IMR-90 (cell line): ENCODE data around the gene PLXND1. TPM values are rescaled to one million over a fixed set of nuclear protein-coding genes. Genes with fewer than 3 reads are reported as not detected.

ENCODE experiments used
- ATAC-seq: fragments of 200-7000 bp; cut with Tn5 transposase; 2 replicates; pipeline ENCODE4 v1.9.1; 2020; ENCODE audit warnings: low read depth, mild to moderate bottlenecking, moderate library complexity
- BruUV-seq: library from RNA; stranded (reverse); fragments of 400-500 nt; replicated peaks from 2 replicates; lab custom pipeline; 2021; lab: Mats Ljungman, UMichigan
- CTCF ChIA-PET: fragments of 300-600 bp; formaldehyde crosslinking; extraction: SDS; loops from one replicate; lab custom pipeline; 2021; ENCODE audit warnings: antibody characterized with exemption; lab: Yijun Ruan, JAX
- POLR2A ChIA-PET: fragments of 300-600 bp; sonication (Branson Sonifier 250); formaldehyde crosslinking; loops from one replicate; lab custom pipeline; 2022; ENCODE audit warnings: antibody characterized with exemption; ENCODE audit not compliant: unreplicated experiment; lab: Charles Lee
- DNase-seq: peaks from one replicate; pipeline ENCODE4 v3.0.0; 2013
- H2AFZ ChIP-seq: replicated peaks from 2 replicates; pipeline ENCODE3; 2013; ENCODE audit warnings: low read length, mild to moderate bottlenecking; ENCODE audit not compliant: poor library complexity
- H2AK5ac ChIP-seq: 2 replicates; pipeline ENCODE4 v1.6.1; 2013; ENCODE audit warnings: low read depth, low read length, inconsistent platforms
- H2AK9ac ChIP-seq: replicated peaks from 2 replicates; pipeline ENCODE3; 2013; ENCODE audit warnings: mild to moderate bottlenecking, low read depth, low read length, moderate library complexity; ENCODE audit not compliant: poor library complexity
- H2BK120ac ChIP-seq: 2 replicates; pipeline ENCODE4 v1.6.1; 2013; ENCODE audit warnings: low read depth, low read length, inconsistent platforms
- H2BK15ac ChIP-seq: 3 replicates; pipeline ENCODE4 v1.6.1; 2013; ENCODE audit warnings: low read depth, low read length, inconsistent platforms
- H2BK20ac ChIP-seq: 2 replicates; pipeline ENCODE4 v1.6.1; 2013; ENCODE audit warnings: low read depth, mild to moderate bottlenecking, inconsistent platforms, low read length, moderate library complexity
- H2BK5ac ChIP-seq: 2 replicates; pipeline ENCODE4 v1.6.1; 2013; ENCODE audit warnings: mild to moderate bottlenecking, low read depth, low read length, inconsistent platforms; ENCODE audit not compliant: poor library complexity, severe bottlenecking
- H3K14ac ChIP-seq: replicated peaks from 2 replicates; pipeline ENCODE4 v1.6.1; 2013; ENCODE audit warnings: low read depth, low read length, inconsistent platforms
- H3K18ac ChIP-seq: 2 replicates; pipeline ENCODE4 v1.6.1; 2013; ENCODE audit warnings: low read depth, low read length, control low read depth
- H3K23ac ChIP-seq: 2 replicates; pipeline ENCODE4 v1.6.1; 2013; ENCODE audit warnings: low read depth, low read length, inconsistent platforms
- H3K27ac ChIP-seq: 2 replicates; pipeline ENCODE4 v1.5.1; 2013; ENCODE audit warnings: mild to moderate bottlenecking, control low read depth, low read length; ENCODE audit not compliant: insufficient read depth
- H3K27me3 ChIP-seq: 2 replicates; pipeline ENCODE4 v1.6.1; 2013; ENCODE audit warnings: low read length; ENCODE audit not compliant: control insufficient read depth, insufficient read depth
- H3K36me3 ChIP-seq: 2 replicates; pipeline ENCODE4 v1.6.1; 2013; ENCODE audit warnings: low read length, mixed read lengths; ENCODE audit not compliant: control insufficient read depth, insufficient read depth
- H3K4ac ChIP-seq: 2 replicates; pipeline ENCODE4 v1.6.1; 2013; ENCODE audit warnings: low read depth, low read length, inconsistent platforms
- H3K4me1 ChIP-seq: 2 replicates; pipeline ENCODE4 v1.6.1; 2013; ENCODE audit warnings: low read length, mixed read lengths; ENCODE audit not compliant: control insufficient read depth, insufficient read depth
- H3K4me2 ChIP-seq: 2 replicates; pipeline ENCODE4 v1.6.1; 2013; ENCODE audit warnings: low read depth, mild to moderate bottlenecking, control low read depth, low read length, moderate library complexity
- H3K4me3 ChIP-seq: 2 replicates; pipeline ENCODE4 v1.5.1; 2013; ENCODE audit warnings: low read depth, mild to moderate bottlenecking, control low read depth, low read length, moderate library complexity; ENCODE audit not compliant: insufficient read depth
- H3K56ac ChIP-seq: 2 replicates; pipeline ENCODE4 v1.6.1; 2013; ENCODE audit warnings: low read length, inconsistent platforms; ENCODE audit not compliant: insufficient read depth; ENCODE audit errors: extremely low read depth
- H3K79me1 ChIP-seq, 2 experiments: 2 replicates each; pipeline ENCODE4 v1.6.1; 2013; ENCODE audit warnings: low read length in 2 of 2, inconsistent platforms in 1 of 2, low read depth in 1 of 2
- H3K9ac ChIP-seq: 2 replicates; pipeline ENCODE4 v1.6.1; 2013; ENCODE audit warnings: low read depth, low read length, control low read depth
- H3K9me1 ChIP-seq: 2 replicates; pipeline ENCODE4 v1.6.1; 2013; ENCODE audit warnings: low read length, inconsistent platforms; ENCODE audit not compliant: insufficient read depth
- H3K9me3 ChIP-seq: 2 replicates; pipeline ENCODE4 v1.6.1; 2013; ENCODE audit warnings: low read length; ENCODE audit not compliant: control insufficient read depth, insufficient read depth
- H4K20me1 ChIP-seq: 2 replicates; pipeline ENCODE4 v1.6.1; 2013; ENCODE audit warnings: low read length, inconsistent platforms; ENCODE audit not compliant: insufficient read depth
- H4K5ac ChIP-seq: 2 replicates; pipeline ENCODE4 v1.6.1; 2013; ENCODE audit warnings: mild to moderate bottlenecking, low read depth, low read length, control low read depth
- H4K8ac ChIP-seq, 2 experiments: 2 replicates each; pipeline ENCODE4 v1.6.1; 2013; ENCODE audit warnings: low read depth in 2 of 2, low read length in 2 of 2, control low read depth in 1 of 2, inconsistent platforms in 1 of 2
- H4K91ac ChIP-seq: 2 replicates; pipeline ENCODE4 v1.6.1; 2013; ENCODE audit warnings: low read depth, low read length, inconsistent platforms; ENCODE audit not compliant: insufficient read depth
- BHLHE40 ChIP-seq: fragments of 150-350 bp; IDR thresholded peaks from 2 replicates; pipeline ENCODE4 v1.6.1; 2016; ENCODE audit warnings: mild to moderate bottlenecking, low read depth, low read length
- CEBPB ChIP-seq: IDR thresholded peaks from 2 replicates; pipeline ENCODE4 v1.6.1; 2012; ENCODE audit warnings: low read depth, low read length, improper control_type of control experiment
- CHD1 ChIP-seq: IDR thresholded peaks from 2 replicates; pipeline ENCODE4 v1.6.1; 2012; ENCODE audit warnings: low read depth, low read length, improper control_type of control experiment
- CTCF ChIP-seq: conservative IDR thresholded peaks from 2 replicates; pipeline ENCODE4 v1.5.1; 2012; ENCODE audit warnings: mild to moderate bottlenecking, low read depth, low read length, improper control_type of control experiment
- ELK1 ChIP-seq: fragments of 150-350 bp; IDR thresholded peaks from 2 replicates; pipeline ENCODE4 v1.6.1; 2016; ENCODE audit warnings: low read depth, mild to moderate bottlenecking, low read length, moderate library complexity, borderline replicate concordance
- FOS ChIP-seq: fragments of 150-350 bp; IDR thresholded peaks from 2 replicates; pipeline ENCODE4 v1.6.1; 2016; ENCODE audit warnings: low read depth, low read length
- MAFK ChIP-seq: IDR thresholded peaks from 2 replicates; pipeline ENCODE4 v1.6.1; 2012; ENCODE audit warnings: low read depth, low read length, improper control_type of control experiment
- MAZ ChIP-seq: IDR thresholded peaks from 2 replicates; pipeline ENCODE4 v1.6.1; 2012; ENCODE audit warnings: low read depth, mild to moderate bottlenecking, low read length, improper control_type of control experiment, moderate library complexity, borderline replicate concordance
- MXI1 ChIP-seq: IDR thresholded peaks from 2 replicates; pipeline ENCODE4 v1.6.1; 2012; ENCODE audit warnings: low read depth, mild to moderate bottlenecking, low read length, moderate library complexity, borderline replicate concordance
- NFE2L2 ChIP-seq: fragments of 150-350 bp; IDR thresholded peaks from 2 replicates; pipeline ENCODE4 v1.6.1; 2016; ENCODE audit warnings: low read depth, mild to moderate bottlenecking, low read length
- POLR2A ChIP-seq: IDR thresholded peaks from 2 replicates; pipeline ENCODE4 v1.6.1; 2012; ENCODE audit warnings: mild to moderate bottlenecking, low read depth, low read length
- RAD21 ChIP-seq: IDR thresholded peaks from 2 replicates; pipeline ENCODE4 v1.6.1; 2012; ENCODE audit warnings: low read length, improper control_type of control experiment
- RFX5 ChIP-seq: IDR thresholded peaks from 2 replicates; pipeline ENCODE4 v1.8.0; 2012; ENCODE audit warnings: low read depth, mild to moderate bottlenecking, low read length, moderate library complexity
- SMC3 ChIP-seq: fragments of 150-350 bp; IDR thresholded peaks from 2 replicates; pipeline ENCODE4 v1.6.1; 2016; ENCODE audit warnings: low read depth, mild to moderate bottlenecking, antibody characterized with exemption, low read length, moderate library complexity
- USF2 ChIP-seq: fragments of 150-350 bp; IDR thresholded peaks from 2 replicates; pipeline ENCODE4 v1.6.1; 2017; ENCODE audit warnings: mild to moderate bottlenecking, antibody characterized with exemption, low read length, low read depth
- WGBS, 2 experiments: methylation state at CpG; one replicate each; pipeline versions ENCODE4 v1.1.5 to v1.1.7; 2013; ENCODE audit warnings: missing lambda C conversion rate in 2 of 2; ENCODE audit not compliant: insufficient read length in 1 of 2; ENCODE audit errors: extremely low coverage in 2 of 2; 5-methylcytosine and 5-hydroxymethylcytosine counted together
- dilution Hi-C: fragments of 300-500 bp; cut with HindIII; formaldehyde crosslinking; loops from one replicate; pipeline ENCODE4 v1.14.3; 2018; ENCODE audit warnings: low sequenced_read_pairs; ENCODE audit not compliant: unreplicated experiment
- in situ Hi-C: fragments of 300-500 bp; cut with MboI; formaldehyde crosslinking; loops from 3 replicates; pipeline ENCODE4 v1.14.3; 2019; ENCODE audit warnings: low sequenced_read_pairs, inconsistent platforms, mixed read lengths
- intact Hi-C: fragments of 100-400 bp; cut with micrococcal nuclease; formaldehyde crosslinking; loops from 2 replicates; pipeline ENCODE4 v1.10.0; 2022
- polyA plus RNA-seq, 3 experiments: library from polyadenylated mRNA; depleted of rRNA; stranded (reverse); fragments of >200 nt; gene quantifications; 2 replicates each; pipeline ENCODE4 v1.2.3, GENCODE V29; 2012; ENCODE audit warnings: low replicate concordance in 1 of 3
- total RNA-seq: library from RNA; depleted of rRNA; stranded (reverse); fragments of >200 nt; gene quantifications from 2 replicates; pipeline ENCODE4 v1.2.3, GENCODE V29; 2012

PLXND1 gene
- total and polyA plus RNA-seq, 2 of the 4 experiments (the other 2 are of a cell fraction): 19.2 to 67.1 TPM

GRCh38 chr3:129654131-129654530 is 47.7 kb upstream of the PLXND1 start:
- H3K79me1 ChIP-seq: peaks cover 0 to 19% of the 10 kb centered on the region in 2 experiments; a peak in 2 of 4 replicates
- H3K56ac ChIP-seq: 0 out of 2 replicates have a peak overlapping the region, but pooled peaks have one; percentile 4
- DNase-seq (peak; percentile 68), ATAC-seq (peak; percentile 33; the same call in 1 of the 2 replicates)
- peaks cover 5% of the 10 kb centered on the region; the same call in 1 of the 2 replicates for H4K20me1 ChIP-seq
- CTCF ChIA-PET: interaction anchor here (1.3 kb wide), 1 partner anchor 171 kb away, joined by 6 read pairs; no protein-coding TSS in a partner anchor
- peak overlapping the region; percentile 54; the same call in 1 of the 2 replicates for H2AK5ac ChIP-seq
- H3K27me3 ChIP-seq: no peaks in the 10 kb centered on the region
- in situ Hi-C loops (loop anchor here (5.0 to 10.0 kb wide), 2 partner anchors 168 to 281 kb away; no protein-coding TSS in a partner anchor), dilution Hi-C loops (no loop called here), intact Hi-C loops (loop anchor here (5.0 kb wide), 1 partner anchor 73 kb away; no protein-coding TSS in a partner anchor)
- H2BK5ac ChIP-seq: peak overlapping the region; percentile 88
- H2AK9ac ChIP-seq: no peak overlapping the region
- POLR2A ChIA-PET: no interaction called here
- peak overlapping the region; percentile 75; the same call in 1 of the 2 replicates for H2BK20ac ChIP-seq
- H3K4me2 ChIP-seq: peak overlapping the region; percentile 23; the same call in 1 of the 2 replicates
- peak overlapping the region; percentile 90; the same call in 1 of the 2 replicates for H3K18ac ChIP-seq
- no peak overlapping the region for H3K4me3 ChIP-seq
- H4K91ac ChIP-seq: peak overlapping the region; percentile 67
- H3K9ac ChIP-seq: no peak overlapping the region
- H3K9me1 ChIP-seq: peaks cover 10% of the 10 kb centered on the region; the same call in 1 of the 2 replicates
- H3K27ac ChIP-seq: 0 out of 2 replicates have a peak overlapping the region, but pooled peaks have one; percentile 53
- peaks cover 33% of the 10 kb centered on the region for H3K4me1 ChIP-seq
- no peak overlapping the region for H4K5ac ChIP-seq
- peak overlapping the region; percentile 48; the same call in 1 of the 2 replicates for H3K23ac ChIP-seq
- no CpG with 5 or more reads among the region's 1 CpG for WGBS, 2 experiments
- H3K9me3 ChIP-seq: no peaks in the 10 kb centered on the region
- no TSS peak for BruUV-seq
- H2AFZ ChIP-seq: no peak overlapping the region
- no peak overlapping the region; the same call in 1 of the 2 replicates for H3K14ac ChIP-seq
- peak overlapping the region; percentile 75 for H2BK120ac ChIP-seq
- peak overlapping the region; percentile 65 for H3K4ac ChIP-seq
- H2BK15ac ChIP-seq: peak overlapping the region; percentile 47; the same call in 1 of the 3 replicates
- H4K8ac ChIP-seq: 0 out of 4 replicates have a peak overlapping the region, but pooled peaks of 1 of the 2 experiments have one; percentile 6
- no peaks in the 10 kb centered on the region for H3K36me3 ChIP-seq
- TF ChIP-seq CTCF (no peak), MAZ (no peak), MXI1 (no peak), CEBPB (no peak), CHD1 (no peak), RFX5 (no peak), BHLHE40 (no peak), SMC3 (no peak), FOS (no peak), MAFK (no peak), RAD21 (no peak), ELK1 (no peak), USF2 (no peak), NFE2L2 (no peak), POLR2A (no peak)
